NT2/D1 (cell line): ENCODE results near the gene UPP1.

Source experiments
- SUZ12 ChIP-seq: IDR thresholded peaks from 2 replicates; pipeline ENCODE4 v1.6.1; 2011; ENCODE audit not compliant: insufficient read length, insufficient read depth; ENCODE audit errors: extremely low read depth
- ZNF274 ChIP-seq: IDR thresholded peaks from 2 replicates; pipeline ENCODE4 v1.6.1; 2011; ENCODE audit warnings: mild to moderate bottlenecking, low read depth, low read length

- TF ChIP-seq SUZ12 (no peak), ZNF274 (no peak)
These were observed 5.8 kb downstream of the UPP1 start for GRCh38 chr7:48094861-48095293.
